AG08396 (cell line): Measurements from ENCODE around the gene NF1.
"Not testable (repeated sequence)": the region's sequence is repeated elsewhere in the genome, so short reads cannot be mapped to it uniquely, and the experiment has no call there.

Experiments used
- DNase-seq: peaks from one replicate; pipeline ENCODE4 v3.0.0; 2012; ENCODE audit warnings: low spot score, mixed read lengths

NF1 gene

DNA sequence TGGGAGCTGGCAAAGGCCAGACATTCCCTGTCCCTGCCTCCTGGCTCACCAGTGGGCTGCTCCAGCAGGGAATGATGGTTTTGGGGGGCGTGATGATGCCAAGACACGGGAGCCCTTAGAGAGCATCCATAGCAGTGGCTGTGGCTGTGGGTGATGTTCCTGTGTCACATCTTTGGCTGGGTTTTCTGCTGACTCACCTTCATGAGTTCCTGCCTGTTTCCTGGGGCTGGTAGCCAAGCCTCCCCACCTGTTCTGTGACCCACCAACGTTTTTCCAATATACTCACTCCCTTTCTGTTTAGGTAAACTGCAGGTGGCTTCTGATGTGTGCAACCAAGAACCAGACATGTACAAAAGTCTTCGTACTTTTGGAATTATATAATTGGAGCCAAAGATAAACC is 16.5 kb upstream of the NF1 start:
- DNase-seq, result no peak

DNA sequence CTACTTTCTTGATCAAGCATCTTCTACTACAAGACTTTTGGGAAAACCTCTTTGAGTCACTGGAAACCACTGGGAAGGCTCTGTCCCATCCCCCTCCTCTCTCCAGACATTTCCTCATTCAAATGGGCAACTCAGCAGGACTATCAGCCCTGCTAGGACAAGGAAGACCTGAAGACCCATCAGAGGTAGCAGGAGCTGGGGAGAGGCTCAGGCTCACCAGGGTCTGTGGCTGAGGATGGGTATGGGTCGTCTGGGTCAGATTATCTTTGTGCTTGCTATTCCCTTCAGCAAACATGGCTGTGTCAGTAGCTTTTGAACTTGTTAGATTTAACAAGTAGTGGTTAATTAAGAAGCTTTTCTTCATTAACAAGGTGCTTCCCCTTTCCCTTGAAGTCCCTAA is 15.0 kb upstream of the NF1 start:
- no peak for DNase-seq

DNA sequence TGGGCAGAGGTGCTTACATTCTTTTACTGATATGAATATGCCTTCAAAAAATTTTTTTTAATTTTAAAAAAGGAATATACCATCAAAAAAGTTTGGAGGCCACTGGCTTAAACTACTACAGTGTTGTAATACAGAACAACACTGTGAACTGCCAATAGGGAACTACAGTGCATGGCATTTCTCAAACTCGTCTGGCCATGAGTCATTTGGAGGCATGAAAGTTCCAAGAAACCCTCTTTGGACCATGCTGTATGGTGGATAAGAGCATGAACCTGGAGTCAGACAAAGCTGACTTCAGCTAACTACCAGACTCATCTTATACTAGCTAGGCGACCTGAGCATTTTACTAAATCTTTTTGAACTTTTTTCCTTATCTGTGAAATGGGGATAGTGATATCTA is 9.2 kb upstream of the NF1 start:
- DNase-seq, result peak; percentile 52

DNA sequence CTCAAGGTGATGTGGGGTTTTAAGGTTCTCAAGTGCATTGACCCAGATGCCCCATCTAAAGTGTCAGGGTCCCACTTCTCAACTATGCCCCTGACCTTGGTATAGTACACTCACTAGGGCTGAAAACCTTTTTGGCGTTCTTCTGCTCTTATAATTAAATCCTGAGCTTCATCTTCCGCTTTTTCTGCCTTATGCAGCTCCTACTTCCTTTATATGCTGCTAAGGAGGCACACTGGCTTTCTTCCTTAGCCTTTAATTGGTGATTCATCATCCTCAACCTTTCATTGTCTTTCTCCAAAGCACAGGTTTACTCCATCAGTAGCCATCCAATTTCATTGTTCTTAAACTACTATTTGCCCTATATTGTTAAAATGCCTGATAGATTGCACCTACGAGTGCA is 5.3 kb upstream of the NF1 start:
- no peak for DNase-seq

DNA sequence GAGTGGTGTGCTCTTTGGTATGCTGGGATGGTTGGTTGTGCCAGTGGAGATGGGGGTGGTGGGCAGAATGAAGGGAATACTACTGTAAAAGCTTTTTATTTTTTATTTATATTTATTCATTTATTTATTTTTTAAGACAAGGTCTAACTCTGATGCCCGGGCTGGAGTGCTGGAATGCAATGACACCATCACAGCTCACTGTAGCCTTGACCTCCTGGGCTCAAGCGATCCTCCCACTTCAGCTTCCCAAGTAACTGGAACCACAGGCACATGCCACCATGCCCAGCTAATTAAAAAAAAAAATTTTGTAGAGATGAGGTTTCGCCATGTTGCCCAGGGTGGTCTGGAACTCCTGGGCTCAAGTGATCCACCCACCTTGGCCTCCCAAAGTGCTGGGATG is 4.1 kb upstream of the NF1 start:
- not testable (repeated sequence) for DNase-seq

DNA sequence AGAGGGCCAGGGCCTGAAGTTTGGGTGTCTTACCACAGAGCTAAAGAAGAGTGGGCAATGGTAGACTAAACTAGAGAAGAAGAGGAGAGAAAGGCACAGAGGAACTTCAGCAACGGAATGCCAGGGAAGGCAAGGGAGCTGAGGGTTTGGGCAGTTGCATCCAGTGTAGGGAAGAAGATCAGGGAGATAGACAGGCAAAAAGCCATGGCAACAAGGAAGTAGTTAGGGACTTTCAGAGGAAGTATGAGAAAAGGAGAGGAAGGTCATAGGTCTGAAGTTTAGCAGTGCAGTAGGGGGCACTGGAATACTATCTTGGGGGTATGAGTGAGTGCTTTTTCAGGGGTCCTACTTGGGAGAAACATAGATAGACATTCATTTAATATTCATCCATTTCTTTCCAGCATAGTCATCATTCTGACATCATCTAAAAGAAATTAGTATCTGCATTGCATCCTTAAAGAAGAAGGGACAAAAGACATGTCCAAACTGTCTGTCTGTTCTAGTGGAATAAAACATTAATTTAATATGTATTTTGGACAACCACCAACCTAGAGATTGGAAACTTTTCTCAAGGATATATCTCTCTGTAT is 2.2 kb upstream of the NF1 start:
- DNase-seq, result peak; percentile 8

DNA sequence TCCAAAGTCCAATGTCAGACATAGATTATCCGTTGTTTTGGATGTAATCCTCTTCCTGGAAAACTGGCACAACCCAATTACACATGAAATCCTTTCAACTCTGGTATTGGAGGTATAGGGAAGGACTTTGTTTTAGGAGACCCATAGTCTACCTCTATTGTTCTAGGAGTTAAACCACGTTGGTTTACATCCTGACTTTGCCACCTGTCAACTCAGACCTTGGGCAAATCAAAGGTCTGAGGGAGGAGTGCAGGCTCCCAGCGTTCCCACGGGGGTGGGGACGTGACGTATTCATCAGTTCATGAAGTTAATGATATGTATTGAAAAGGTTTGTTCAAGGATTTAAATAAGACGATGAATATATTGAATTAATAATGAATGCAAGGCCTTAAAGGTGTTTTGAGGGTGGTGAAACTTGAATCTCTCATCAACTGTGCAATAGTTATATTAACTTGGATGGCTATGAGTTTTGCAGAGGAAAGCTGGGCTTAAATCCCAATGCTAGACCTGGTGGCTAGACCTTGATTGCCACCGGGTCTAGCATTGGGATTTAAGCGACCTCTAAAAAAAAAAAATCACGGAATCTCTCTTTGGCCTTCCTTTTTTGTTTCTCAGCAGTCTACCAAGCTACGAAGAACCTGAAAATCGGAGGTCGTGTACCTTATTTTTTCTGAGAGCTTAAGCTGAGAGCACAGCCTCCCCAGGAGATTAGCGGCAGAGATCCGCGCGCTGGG is 744 bp upstream of the NF1 start:
- DNase-seq, result no peak

DNA sequence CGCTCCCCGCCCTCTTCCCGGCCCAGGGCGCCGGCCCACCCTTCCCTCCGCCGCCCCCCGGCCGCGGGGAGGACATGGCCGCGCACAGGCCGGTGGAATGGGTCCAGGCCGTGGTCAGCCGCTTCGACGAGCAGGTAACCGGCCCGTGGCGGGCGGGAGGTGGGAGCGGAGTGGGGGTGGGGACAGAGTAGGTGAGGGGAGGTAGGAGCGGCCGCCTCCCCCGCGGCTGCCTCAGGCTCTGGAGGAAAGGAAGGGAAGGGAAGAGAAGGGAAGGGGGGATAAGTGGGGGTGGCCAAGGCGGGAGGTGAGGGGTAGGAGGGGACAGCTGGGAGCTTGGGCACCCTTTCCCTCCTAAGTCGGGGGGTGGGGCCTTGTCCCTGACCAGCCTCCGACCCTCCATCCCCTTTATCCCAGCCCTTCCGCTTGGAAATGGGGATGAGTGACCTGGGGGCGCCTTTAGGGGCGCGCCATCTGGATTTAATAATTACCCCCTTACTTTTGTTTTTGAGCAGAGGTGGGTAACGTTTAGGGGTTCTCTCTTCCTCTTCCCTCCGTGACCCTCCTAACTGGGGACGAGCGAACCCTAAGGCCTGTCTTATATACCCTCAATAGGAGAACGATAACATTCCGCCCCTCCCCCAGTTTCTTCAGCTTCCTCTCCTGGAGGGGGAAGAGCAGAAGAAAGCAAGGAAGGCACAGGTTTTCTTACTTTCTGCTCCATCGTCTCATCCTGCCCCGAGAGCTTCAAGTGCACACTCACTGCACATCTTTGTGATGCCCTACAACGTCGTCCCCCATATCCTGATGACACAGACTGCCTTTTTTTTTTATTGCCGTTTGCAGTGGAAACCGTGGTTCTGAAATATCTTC is 694 bp downstream of the NF1 start:
- peak; percentile 34 for DNase-seq

DNA sequence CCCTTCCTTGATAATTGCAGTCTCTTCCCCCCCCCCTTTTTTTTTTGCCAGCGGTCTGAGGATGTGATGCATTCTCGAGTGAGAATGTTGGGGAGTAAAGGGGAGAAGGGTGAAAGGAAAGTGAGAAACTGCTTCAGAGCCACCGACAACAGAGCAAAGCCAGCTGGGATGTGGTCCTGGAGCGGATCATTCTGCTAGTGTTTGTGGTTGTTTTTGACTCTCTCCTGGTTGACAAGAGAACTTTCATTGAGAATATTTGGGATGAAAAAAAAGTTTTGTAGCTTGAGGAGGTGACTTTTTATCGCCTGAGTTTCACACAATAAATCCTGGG is 1.3 kb downstream of the NF1 start:
- DNase-seq, result peak; percentile 16

DNA sequence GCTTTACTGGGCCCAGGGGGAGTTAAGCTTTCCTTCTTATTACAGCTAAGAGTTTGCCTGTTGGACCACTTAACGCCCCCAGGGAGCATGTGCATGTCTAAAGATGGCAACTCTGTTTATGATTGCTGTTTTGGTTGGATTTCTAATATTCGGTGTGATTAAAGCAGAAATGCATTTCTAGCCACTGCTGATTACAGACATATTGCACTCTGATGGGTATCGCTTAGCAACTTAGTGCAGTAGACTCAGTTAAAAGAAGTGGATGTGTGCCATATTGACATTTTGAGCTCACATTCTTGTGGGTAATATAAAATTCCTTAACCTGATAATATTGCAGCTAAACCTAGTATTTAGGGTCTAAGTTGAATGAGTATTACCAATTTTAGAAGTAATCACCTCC is 4.2 kb downstream of the NF1 start:
- no peak for DNase-seq

DNA sequence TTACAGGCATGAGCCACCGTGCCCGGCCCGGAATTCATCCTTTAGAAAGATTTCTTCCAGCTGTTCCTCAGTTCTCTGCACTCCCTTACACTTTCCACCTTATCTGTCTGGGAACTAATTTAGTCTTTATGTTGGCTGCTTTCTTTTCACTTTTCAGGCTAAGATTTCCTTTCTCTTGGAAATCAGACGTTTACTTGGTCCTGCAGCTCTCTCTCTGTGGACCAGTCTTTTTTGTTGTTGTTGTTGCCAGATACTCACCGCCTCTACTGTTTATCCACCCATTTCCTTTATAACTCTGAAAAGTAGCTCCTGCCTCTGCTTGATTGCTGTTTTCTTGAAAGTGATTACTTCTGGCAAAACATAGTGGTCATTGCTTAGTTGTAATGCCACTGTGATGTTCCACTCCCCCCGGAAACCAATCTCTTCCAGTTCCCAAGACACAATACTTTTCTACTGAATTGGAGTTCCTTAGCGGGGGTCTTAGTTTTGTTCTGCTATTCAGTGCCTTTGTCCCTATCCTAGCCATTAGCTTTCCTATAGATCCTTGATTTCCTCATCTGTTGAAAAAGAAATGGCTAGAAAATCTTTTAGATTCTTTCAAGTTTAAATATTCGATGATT is 6.2 kb downstream of the NF1 start:
- DNase-seq, result no peak

DNA sequence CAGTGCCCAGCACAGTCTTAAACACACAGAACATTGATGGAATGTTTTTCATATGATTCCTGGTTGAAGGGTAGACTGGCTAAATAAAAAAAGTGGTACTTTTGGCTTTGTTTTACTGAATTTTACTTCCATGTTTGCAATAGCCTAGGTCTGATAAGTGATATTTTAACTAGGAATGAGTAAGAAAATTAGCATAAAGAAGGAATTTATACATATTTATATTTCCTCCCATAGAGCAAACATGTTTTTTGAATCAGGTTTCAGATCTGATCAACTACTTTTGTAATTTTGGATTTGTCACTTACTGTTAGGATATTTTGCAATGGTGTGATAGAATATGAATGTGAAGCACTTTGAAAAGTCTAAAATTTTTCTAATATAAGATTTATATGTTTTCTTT is 7.2 kb downstream of the NF1 start:
- DNase-seq, result no peak

DNA sequence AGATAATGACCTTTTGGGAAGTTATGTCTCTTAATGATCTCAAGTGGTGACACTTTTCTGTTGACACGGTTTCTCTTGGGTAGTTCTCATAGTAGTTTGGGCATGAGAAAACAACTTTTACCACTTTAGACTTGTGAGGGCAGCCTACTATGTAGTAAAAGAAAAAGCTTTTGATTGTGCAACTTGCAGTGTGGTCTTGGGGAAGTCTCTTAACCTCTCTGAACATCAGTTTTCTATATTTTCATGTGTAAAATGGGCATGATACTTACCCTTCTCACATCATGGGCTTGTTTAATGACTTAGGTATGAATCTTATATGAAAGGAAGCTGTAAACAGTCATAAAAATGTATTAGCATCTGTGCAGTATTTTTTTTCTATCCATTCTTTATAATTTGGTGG is 11.2 kb downstream of the NF1 start:
- no peak for DNase-seq

DNA sequence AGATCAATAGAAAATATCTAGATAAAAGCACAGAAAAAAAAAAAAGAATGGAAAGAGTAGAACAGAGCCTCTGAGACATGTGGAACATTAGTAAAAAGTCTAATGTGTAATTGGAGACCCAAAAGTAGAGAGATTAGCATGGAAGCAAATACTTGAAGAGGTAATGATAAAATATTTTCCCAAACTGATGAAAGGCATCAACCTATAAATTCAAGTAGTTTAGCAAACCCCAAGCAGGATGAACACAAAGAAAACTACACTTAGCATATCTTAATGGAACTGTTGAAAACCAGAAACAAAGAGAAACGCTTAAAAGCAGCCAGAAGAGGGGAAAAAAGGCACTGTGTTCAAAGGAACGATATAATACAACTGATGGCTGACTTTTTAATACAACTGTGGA is 16.4 kb downstream of the NF1 start:
- DNase-seq, result no peak

DNA sequence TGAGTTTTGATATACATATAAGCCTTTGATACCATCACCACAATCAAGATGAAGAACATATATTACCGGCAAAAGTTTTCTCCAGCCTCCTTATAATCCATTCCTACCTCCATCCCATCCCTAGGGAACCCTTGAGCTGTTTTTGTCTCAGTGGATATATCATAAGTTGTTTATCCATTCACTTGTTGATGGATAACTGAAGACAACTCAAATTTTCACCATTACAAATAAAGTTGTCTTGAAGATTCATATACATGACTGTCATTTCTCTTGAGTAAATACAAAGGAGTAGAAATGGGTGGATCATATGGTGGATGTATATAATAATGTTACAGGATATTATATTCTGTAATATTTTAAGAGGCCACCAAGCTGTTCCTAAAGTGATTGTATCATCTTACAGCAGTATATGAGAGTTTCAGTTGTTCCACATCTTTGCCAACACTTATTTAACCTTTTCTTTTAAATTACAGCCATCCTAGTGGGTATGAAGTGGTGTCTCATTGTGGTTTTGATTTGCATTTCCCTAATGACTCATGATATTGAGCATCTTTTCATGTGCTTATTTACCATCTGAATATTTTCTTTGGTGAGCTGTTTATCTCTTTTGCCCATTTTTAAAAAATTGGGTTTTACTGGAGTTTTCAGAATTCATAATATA is 17.4 kb downstream of the NF1 start:
- DNase-seq, result no peak

DNA sequence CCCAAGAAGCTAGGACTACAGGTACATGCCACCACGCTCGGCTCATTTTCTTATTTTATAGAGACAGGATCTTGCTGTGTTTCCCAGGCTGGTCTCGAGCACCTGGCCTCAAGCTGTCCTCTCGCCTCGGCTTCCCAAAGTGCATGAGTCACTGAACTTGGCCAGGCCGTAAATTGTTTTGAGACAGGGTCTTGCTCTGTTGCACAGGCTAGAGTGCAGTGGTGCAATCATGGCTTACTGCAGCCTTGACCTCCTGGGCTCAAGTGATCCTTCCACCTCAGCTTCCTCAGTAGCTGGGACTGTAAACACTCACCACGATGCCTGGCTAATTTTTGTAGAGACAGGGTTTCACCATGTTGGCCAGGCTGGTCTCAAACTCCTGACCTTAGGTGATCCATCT is 18.6 kb downstream of the NF1 start:
- DNase-seq, result not testable (repeated sequence)

DNA sequence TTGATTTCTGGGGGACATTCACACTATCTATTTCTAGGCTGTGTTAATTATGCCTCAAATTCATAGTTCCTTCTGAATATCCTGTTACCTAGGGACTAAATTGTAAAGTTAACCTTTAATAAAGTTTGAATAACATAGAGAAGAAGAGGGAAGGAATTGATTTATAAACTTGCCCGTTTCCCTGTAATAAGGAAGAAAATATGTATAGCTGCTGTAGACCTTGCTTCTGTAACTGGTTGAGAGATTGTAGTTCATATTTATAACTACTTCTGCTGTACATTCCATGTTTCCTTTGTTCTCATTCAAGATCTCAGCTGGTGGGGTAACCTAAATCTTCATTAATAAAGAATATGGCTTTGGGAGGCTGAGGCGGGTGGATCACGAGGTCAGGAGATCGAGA is 19.2 kb downstream of the NF1 start:
- no peak for DNase-seq

DNA sequence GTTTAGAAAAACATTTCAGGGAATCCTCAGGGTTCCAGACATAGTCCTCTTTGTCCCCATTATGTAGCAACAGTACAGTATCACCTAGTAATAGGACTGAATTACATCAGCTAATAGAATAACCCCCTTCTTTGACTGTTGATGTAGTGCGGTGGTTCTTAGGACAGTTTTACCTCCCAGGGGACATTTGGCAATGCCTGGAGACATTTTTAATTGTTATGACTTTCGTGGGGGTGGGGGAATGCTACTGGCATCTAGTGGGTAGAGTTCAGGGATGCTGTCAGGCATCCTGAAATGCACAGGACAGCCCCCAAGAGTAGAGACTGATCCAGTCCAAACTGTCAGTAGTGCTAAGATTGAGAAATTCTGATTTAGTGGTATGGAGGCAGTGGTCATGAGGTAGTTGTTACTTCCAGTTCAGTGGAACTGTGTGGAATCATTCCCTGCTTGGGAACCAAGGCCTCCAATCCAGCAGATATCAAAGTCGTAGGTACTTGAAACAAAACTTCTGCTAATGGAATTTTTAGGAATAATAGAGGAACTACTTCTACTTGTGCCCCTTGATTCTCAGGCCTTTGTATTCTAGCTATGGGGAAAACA is 20.3 kb downstream of the NF1 start:
- DNase-seq, result no peak

DNA sequence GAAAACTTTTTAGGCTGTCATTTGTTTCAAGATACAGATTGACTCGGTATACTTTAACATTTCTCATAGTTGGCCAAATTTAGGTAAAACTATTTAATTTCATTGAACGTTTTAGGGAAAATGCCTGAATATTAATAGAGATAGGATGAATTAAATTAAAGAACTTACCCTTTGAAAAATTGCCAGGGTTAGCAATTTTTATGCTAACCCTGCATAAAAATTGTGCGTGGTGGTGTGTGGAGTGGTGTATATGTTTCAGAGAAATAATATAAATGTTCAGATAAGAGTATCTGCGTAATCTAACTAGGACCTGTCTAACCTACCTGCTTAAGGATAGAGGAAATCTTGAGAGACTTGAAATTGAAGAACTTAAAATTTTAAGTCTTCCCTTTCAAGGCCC is 21.4 kb downstream of the NF1 start:
- DNase-seq, result no peak

DNA sequence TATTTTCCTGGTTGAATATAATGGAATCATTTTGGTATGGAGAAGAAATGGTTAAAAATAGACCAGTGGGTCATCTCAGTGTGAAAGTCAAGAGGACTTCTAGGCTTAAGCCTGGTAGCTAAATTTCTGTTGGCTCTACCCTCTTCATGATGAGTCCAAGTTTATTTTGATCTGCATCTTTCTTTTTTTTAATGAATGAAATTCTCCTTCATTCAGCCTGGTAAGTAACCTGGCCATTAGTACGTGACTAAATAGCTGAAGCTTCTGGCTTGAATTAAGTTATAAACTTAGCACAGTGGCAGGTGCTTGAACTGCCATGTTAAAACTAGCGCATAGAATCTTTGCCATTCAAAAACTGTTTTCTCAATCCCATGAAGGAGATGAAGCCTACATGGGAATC is 28.0 kb downstream of the NF1 start:
- no peak for DNase-seq

DNA sequence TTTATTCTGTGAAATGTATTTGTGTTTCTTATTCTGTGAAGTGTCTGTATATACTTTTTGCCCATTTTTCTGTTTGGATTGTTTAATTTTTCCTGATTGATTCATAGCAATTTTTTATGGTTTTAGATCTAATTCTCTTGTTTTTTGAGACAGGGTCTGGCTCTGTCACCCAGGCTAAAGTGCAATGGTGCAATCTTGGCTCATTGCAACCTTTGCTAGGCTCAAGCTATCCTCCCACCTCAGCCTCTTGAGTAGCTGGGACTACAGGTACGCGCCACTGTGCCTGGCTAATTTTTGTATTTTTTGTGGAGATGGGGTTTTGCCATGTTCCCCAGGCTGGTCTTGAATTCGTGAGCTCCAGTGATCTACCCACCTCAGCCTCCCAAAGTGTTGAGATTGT is 31.5 kb downstream of the NF1 start:
- DNase-seq, result no peak

DNA sequence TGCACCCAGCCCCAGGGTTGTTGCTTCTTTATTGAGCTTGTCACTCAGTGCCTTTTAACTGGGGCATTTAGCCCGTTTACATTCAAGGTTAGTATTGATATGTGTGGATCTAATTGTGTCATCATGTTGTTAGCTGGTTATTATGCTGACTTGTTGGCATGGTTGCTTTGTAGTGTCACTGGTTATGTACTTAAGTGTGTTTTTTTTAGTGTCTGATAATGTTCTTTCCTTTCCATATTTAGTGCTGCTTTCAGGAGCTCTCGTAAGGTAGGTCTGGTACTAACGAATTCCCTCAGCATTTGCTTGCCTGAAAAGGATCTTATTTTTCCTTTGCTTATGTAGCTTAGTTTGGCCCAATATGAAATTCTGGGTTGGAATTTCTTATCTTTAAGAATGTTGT is 33.5 kb downstream of the NF1 start:
- no peak for DNase-seq
